H1 (cell line): ENCODE data around the gene ERCC3. TPM values are rescaled to one million over a fixed set of nuclear protein-coding genes. Genes with fewer than 3 reads are reported as not detected.

Experiments
- CTBP2 ChIP-seq: IDR thresholded peaks from 2 replicates; pipeline ENCODE4 v1.7.0; 2011; ENCODE audit warnings: borderline replicate concordance, mild to moderate bottlenecking, moderate library complexity, mixed read lengths, low read length; ENCODE audit not compliant: insufficient read depth, insufficient read length
- KDM5A ChIP-seq: fragments of 200-600 bp; IDR thresholded peaks from 2 replicates; pipeline ENCODE4 v1.7.1; 2012; ENCODE audit warnings: mild to moderate bottlenecking, low read length, inconsistent platforms, mixed read lengths
- polyA plus RNA-seq, 7 experiments: library from polyadenylated mRNA; depleted of rRNA in 3 of 7; stranded (reverse) in 5 of 7; unstranded in 2 of 7; fragments of >200 nt in 5 of 7; fragments of 200-250 nt in 2 of 7; gene quantifications; 1 replicate in 5 of 7; 2 replicates in 1 of 7; 4 replicates in 1 of 7; pipeline versions ENCODE4 v1.2.1 to v1.2.3, GENCODE V29; 2011 to 2013; ENCODE audit warnings: missing spikeins in 2 of 7, mixed read lengths in 2 of 7
- total RNA-seq: library from RNA; stranded (reverse); fragmentation: NEBNext Ultra II Directional; extraction: Animal tissue kit (Norgen Biotek cat#: 25700); gene quantifications from 2 replicates; pipeline ENCODE4 v1.2.1, GENCODE V29; 2021
- TF ChIP-seq, protein P1 (sequence below): fragments of 300-600 bp; sonication (generic); IDR thresholded peaks from 2 replicates; pipeline ENCODE4 v1.7.1; 2012; ENCODE audit warnings: low read length, moderate library complexity, mild to moderate bottlenecking, inconsistent platforms; ENCODE audit not compliant: insufficient replicate concordance

Gene ERCC3
- total and polyA plus RNA-seq, 2 of the 8 experiments (the other 6 are each of a cell fraction or from before 2014, with no cell fraction given) = 41.8 to 48.9 TPM

DNA sequence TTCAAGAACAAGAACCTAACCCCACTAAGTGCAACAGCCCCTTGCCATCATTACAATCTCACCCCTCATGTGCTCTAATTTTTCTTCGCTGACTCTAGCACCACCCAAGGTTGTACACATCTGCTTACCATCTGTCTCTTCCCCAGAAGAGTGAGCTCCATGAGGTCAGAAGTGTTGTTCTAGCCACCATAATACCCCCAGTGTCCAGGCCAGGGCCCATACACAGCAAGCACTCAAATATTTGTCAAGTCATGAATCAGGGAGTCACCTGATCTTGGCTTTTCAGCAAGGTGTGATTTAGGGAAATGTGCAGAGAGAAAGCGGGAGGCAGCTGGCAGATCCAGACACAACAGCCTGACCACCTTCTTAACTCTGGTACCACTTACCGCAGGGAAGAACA is 5.7 kb downstream of the ERCC3 start (continued):
- TF ChIP-seq CTBP2 = no peak
- TF ChIP-seq, protein P1, sequence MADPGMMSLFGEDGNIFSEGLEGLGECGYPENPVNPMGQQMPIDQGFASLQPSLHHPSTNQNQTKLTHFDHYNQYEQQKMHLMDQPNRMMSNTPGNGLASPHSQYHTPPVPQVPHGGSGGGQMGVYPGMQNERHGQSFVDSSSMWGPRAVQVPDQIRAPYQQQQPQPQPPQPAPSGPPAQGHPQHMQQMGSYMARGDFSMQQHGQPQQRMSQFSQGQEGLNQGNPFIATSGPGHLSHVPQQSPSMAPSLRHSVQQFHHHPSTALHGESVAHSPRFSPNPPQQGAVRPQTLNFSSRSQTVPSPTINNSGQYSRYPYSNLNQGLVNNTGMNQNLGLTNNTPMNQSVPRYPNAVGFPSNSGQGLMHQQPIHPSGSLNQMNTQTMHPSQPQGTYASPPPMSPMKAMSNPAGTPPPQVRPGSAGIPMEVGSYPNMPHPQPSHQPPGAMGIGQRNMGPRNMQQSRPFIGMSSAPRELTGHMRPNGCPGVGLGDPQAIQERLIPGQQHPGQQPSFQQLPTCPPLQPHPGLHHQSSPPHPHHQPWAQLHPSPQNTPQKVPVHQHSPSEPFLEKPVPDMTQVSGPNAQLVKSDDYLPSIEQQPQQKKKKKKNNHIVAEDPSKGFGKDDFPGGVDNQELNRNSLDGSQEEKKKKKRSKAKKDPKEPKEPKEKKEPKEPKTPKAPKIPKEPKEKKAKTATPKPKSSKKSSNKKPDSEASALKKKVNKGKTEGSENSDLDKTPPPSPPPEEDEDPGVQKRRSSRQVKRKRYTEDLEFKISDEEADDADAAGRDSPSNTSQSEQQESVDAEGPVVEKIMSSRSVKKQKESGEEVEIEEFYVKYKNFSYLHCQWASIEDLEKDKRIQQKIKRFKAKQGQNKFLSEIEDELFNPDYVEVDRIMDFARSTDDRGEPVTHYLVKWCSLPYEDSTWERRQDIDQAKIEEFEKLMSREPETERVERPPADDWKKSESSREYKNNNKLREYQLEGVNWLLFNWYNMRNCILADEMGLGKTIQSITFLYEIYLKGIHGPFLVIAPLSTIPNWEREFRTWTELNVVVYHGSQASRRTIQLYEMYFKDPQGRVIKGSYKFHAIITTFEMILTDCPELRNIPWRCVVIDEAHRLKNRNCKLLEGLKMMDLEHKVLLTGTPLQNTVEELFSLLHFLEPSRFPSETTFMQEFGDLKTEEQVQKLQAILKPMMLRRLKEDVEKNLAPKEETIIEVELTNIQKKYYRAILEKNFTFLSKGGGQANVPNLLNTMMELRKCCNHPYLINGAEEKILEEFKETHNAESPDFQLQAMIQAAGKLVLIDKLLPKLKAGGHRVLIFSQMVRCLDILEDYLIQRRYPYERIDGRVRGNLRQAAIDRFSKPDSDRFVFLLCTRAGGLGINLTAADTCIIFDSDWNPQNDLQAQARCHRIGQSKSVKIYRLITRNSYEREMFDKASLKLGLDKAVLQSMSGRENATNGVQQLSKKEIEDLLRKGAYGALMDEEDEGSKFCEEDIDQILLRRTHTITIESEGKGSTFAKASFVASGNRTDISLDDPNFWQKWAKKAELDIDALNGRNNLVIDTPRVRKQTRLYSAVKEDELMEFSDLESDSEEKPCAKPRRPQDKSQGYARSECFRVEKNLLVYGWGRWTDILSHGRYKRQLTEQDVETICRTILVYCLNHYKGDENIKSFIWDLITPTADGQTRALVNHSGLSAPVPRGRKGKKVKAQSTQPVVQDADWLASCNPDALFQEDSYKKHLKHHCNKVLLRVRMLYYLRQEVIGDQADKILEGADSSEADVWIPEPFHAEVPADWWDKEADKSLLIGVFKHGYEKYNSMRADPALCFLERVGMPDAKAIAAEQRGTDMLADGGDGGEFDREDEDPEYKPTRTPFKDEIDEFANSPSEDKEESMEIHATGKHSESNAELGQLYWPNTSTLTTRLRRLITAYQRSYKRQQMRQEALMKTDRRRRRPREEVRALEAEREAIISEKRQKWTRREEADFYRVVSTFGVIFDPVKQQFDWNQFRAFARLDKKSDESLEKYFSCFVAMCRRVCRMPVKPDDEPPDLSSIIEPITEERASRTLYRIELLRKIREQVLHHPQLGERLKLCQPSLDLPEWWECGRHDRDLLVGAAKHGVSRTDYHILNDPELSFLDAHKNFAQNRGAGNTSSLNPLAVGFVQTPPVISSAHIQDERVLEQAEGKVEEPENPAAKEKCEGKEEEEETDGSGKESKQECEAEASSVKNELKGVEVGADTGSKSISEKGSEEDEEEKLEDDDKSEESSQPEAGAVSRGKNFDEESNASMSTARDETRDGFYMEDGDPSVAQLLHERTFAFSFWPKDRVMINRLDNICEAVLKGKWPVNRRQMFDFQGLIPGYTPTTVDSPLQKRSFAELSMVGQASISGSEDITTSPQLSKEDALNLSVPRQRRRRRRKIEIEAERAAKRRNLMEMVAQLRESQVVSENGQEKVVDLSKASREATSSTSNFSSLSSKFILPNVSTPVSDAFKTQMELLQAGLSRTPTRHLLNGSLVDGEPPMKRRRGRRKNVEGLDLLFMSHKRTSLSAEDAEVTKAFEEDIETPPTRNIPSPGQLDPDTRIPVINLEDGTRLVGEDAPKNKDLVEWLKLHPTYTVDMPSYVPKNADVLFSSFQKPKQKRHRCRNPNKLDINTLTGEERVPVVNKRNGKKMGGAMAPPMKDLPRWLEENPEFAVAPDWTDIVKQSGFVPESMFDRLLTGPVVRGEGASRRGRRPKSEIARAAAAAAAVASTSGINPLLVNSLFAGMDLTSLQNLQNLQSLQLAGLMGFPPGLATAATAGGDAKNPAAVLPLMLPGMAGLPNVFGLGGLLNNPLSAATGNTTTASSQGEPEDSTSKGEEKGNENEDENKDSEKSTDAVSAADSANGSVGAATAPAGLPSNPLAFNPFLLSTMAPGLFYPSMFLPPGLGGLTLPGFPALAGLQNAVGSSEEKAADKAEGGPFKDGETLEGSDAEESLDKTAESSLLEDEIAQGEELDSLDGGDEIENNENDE = no peak
- no peak for TF ChIP-seq KDM5A
- TF ChIP-seq, all 59 proteins: peak for 0
